ENCODE results near the gene TRIM68. TPM values are rescaled to one million over a fixed set of nuclear protein-coding genes. Genes with fewer than 3 reads are reported as not detected.

The TRIM68 gene
- total RNA-seq, 2 experiments from 2014 or later: 4.1 to 5.4 TPM

DNA sequence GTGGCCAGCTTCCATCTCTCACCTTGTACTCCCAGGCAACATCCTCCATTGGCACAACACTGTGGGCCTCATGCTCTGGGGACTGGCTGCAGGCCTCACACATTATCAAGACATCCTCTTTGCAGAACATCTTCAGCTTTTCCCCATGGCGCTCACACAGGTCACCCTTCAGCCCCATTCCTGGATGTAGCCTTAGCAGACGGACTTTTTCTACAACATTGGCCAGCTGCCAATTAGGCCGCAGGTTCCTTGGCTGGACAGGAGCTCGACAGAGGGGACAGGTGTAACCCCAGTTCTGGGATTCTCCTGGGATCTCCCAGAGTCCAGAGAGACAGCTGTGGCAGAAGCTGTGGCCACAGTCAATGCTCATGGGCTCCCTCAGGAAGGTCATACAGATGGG lies 3.0 kb downstream of the TRIM68 start:
- DNase-seq (no peak), ATAC-seq (ENCODE audit: poor library complexity) (no peak)
- H3K36me3 ChIP-seq (ENCODE audit: insufficient read depth, low read length): peaks cover 49% of the 10 kb centered on the region
- H3K27ac Mint-ChIP-seq: no peak overlapping the region
- ChIA-PET POLR2A (no interaction called here), CTCF (no interaction called here)
- H3K4me3 Mint-ChIP-seq: peak overlapping the region; percentile 16
- H3K36me3 Mint-ChIP-seq (ENCODE audit: low read depth): peaks cover 54% of the 10 kb centered on the region
- TF ChIP-seq, protein P1, sequence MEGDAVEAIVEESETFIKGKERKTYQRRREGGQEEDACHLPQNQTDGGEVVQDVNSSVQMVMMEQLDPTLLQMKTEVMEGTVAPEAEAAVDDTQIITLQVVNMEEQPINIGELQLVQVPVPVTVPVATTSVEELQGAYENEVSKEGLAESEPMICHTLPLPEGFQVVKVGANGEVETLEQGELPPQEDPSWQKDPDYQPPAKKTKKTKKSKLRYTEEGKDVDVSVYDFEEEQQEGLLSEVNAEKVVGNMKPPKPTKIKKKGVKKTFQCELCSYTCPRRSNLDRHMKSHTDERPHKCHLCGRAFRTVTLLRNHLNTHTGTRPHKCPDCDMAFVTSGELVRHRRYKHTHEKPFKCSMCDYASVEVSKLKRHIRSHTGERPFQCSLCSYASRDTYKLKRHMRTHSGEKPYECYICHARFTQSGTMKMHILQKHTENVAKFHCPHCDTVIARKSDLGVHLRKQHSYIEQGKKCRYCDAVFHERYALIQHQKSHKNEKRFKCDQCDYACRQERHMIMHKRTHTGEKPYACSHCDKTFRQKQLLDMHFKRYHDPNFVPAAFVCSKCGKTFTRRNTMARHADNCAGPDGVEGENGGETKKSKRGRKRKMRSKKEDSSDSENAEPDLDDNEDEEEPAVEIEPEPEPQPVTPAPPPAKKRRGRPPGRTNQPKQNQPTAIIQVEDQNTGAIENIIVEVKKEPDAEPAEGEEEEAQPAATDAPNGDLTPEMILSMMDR (IDR thresholded peaks at IDR 0.05): no peak
- no peaks in the 10 kb centered on the region for H3K9me3 ChIP-seq (ENCODE audit: control insufficient read depth in 1 of 2, insufficient read depth in 1 of 2, low read length in 2 of 2)
- no peaks in the 10 kb centered on the region for H3K27me3 ChIP-seq (ENCODE audit: control insufficient read depth in 1 of 2, insufficient read depth in 2 of 2, low read length in 2 of 2)
- peaks cover 20% of the 10 kb centered on the region for H3K4me1 ChIP-seq (ENCODE audit: insufficient read depth, low read length)
- no peak overlapping the region for H3K4me3 ChIP-seq (ENCODE audit: low read length)
- no peaks in the 10 kb centered on the region for H3K27me3 Mint-ChIP-seq
- peaks cover 46% of the 10 kb centered on the region for H3K4me1 Mint-ChIP-seq (ENCODE audit: low read depth)
- H3K27ac ChIP-seq (ENCODE audit: low read depth in 1 of 2, low read length in 2 of 2): no peak overlapping the region
- peaks cover 3% of the 10 kb centered on the region for H3K9me3 Mint-ChIP-seq
- intact Hi-C loops (cut with DNase I, micrococcal nuclease): loop anchor here in 1 of 2 experiments (5.0 to 10.0 kb wide), 3 partner anchors 213 to 1632 kb away; partner anchors contain the start of genes CNGA4 and TRIM21

DNA sequence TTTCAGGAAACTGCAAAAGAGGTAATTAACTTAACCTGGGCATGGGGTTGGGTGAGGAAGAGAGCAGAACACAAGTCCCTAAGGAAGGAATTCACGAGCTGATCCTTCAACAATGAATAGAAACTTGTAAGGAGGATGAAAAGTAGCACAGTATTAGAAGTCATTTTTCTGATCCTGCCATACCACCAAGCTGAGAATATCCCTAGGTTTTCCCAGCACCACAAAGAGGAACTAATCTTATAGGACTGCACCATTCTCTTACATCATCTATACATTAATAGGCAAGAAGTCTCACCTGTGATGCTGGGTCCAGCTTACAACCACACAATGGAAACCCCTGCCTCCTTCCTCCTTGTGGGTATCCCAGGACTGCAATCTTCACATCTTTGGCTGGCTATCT lies 14.3 kb downstream of the TRIM68 start, which contains the start of gene OR52I1:
Gene OR52I1 (plus strand): TSS at position 301 of the 400 bp plus-strand sequence. CDS start 0 bp downstream, at position 301.
- H3K4me3 Mint-ChIP-seq: no peak within 1 kb of the TSS
- peaks cover 4% of the 10 kb centered on the region for H3K4me1 Mint-ChIP-seq (ENCODE audit: low read depth)
- H3K36me3 Mint-ChIP-seq (ENCODE audit: low read depth): peaks cover 27% of the 10 kb centered on the region
- H3K4me3 ChIP-seq (ENCODE audit: low read length): no peak within 1 kb of the TSS
- ChIA-PET CTCF (no interaction called here), POLR2A (no interaction called here)
- H3K27ac ChIP-seq (ENCODE audit: low read depth in 1 of 2, low read length in 2 of 2): no peak within 1 kb of the TSS
- intact Hi-C loops (cut with DNase I, micrococcal nuclease): no loop called here
- ATAC-seq (ENCODE audit: poor library complexity): no peak
- peaks cover 2% of the 10 kb centered on the region for H3K36me3 ChIP-seq (ENCODE audit: insufficient read depth, low read length)
- no peaks in the 10 kb centered on the region for H3K27me3 ChIP-seq (ENCODE audit: control insufficient read depth in 1 of 2, insufficient read depth in 2 of 2, low read length in 2 of 2)
- no peaks in the 10 kb centered on the region for H3K4me1 ChIP-seq (ENCODE audit: insufficient read depth, low read length)
- TF ChIP-seq, protein P1 (IDR thresholded peaks at IDR 0.05): no peak
- no peaks in the 10 kb centered on the region for H3K27me3 Mint-ChIP-seq
- no peak for DNase-seq
- H3K9me3 ChIP-seq (ENCODE audit: control insufficient read depth in 1 of 2, insufficient read depth in 1 of 2, low read length in 2 of 2): no peaks in the 10 kb centered on the region
- no peak within 1 kb of the TSS for H3K27ac Mint-ChIP-seq
- no peaks in the 10 kb centered on the region for H3K9me3 Mint-ChIP-seq

DNA sequence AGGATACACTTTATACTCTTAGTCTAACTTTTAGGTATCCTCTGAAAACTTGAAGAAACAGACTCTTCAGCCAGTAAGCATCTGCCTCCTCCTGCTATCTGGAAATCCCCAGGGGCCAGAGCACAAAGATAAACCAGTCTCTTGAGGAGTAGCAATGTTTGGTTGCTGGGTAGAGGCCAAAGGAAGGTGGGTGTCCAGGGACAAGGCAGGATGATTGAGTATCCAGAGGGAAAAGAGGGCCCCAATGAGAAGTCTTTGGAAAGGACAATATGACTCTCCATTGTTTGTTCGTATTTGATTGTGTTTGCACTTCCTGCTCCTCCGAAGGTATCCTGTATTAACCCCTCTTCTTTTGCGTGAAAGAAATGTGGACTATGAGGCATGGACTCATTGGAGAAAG lies 19.0 kb downstream of the TRIM68 start:
- no peak overlapping the region for H3K27ac Mint-ChIP-seq
- no peaks in the 10 kb centered on the region for H3K4me1 Mint-ChIP-seq (ENCODE audit: low read depth)
- Histone ChIP-seq H3K36me3 (ENCODE audit: insufficient read depth, low read length) (no peaks in the 10 kb centered on the region), H3K4me1 (ENCODE audit: insufficient read depth, low read length) (no peaks in the 10 kb centered on the region), H3K9me3 (ENCODE audit: control insufficient read depth in 1 of 2, insufficient read depth in 1 of 2, low read length in 2 of 2) (no peaks in the 10 kb centered on the region), H3K4me3 (ENCODE audit: low read length) (no peak overlapping the region), H3K27me3 (ENCODE audit: control insufficient read depth in 1 of 2, insufficient read depth in 2 of 2, low read length in 2 of 2) (peaks cover 0 to 20% of the 10 kb centered on the region in 2 experiments), H3K27ac (ENCODE audit: low read depth in 1 of 2, low read length in 2 of 2) (no peak overlapping the region)
- DNase-seq (no peak), ATAC-seq (ENCODE audit: poor library complexity) (no peak)
- CTCF ChIA-PET: no interaction called here
- H3K36me3 Mint-ChIP-seq (ENCODE audit: low read depth): no peaks in the 10 kb centered on the region
- intact Hi-C loops (cut with DNase I, micrococcal nuclease): no loop called here
- no peaks in the 10 kb centered on the region for H3K9me3 Mint-ChIP-seq
- H3K4me3 Mint-ChIP-seq: no peak overlapping the region
- POLR2A ChIA-PET: no interaction called here
- peaks cover 36% of the 10 kb centered on the region for H3K27me3 Mint-ChIP-seq
- TF ChIP-seq, protein P1 (IDR thresholded peaks at IDR 0.05): no peak
